Skeletal muscle tissue (tissue), 4 donors: ENCODE measurements around the gene MOB2. TPM values are rescaled to one million over a fixed set of nuclear protein-coding genes. Genes with fewer than 3 reads are reported as not detected.

ENCODE experiments used
- H3K27ac ChIP-seq: one replicate; pipeline ENCODE4 v1.7.0; 2013; ENCODE audit warnings: mild to moderate bottlenecking, low read depth, low read length, inconsistent platforms
- H3K27me3 ChIP-seq, 3 donors: one replicate each; pipeline ENCODE4 v1.7.0; 2013; ENCODE audit warnings: low read length in 3 of 3; ENCODE audit not compliant: control insufficient read depth in 3 of 3, insufficient read depth in 3 of 3
- H3K36me3 ChIP-seq, 3 donors: one replicate each; pipeline ENCODE4 v1.7.0; 2013; ENCODE audit warnings: low read length in 3 of 3; ENCODE audit not compliant: control insufficient read depth in 3 of 3, insufficient read depth in 3 of 3
- H3K4me1 ChIP-seq, 3 donors: one replicate each; pipeline ENCODE4 v1.7.0; 2013; ENCODE audit warnings: low read length in 3 of 3, mild to moderate bottlenecking in 3 of 3; ENCODE audit not compliant: control insufficient read depth in 3 of 3, insufficient read depth in 3 of 3
- H3K4me3 ChIP-seq, 3 donors: one replicate each; pipeline ENCODE4 v1.7.0; 2013; ENCODE audit warnings: low read length in 3 of 3
- H3K9ac ChIP-seq, 3 donors: one replicate each; pipeline ENCODE4 v1.7.0; 2013; ENCODE audit warnings: low read length in 3 of 3, mild to moderate bottlenecking in 3 of 3, moderate library complexity in 2 of 3, low read depth in 1 of 3
- H3K9me3 ChIP-seq, 3 donors: one replicate each; pipeline ENCODE4 v1.7.0; 2013; ENCODE audit warnings: low read length in 3 of 3; ENCODE audit not compliant: control insufficient read depth in 3 of 3
- total RNA-seq: library from RNA; depleted of rRNA; stranded (reverse); fragments of >200 nt; gene quantifications from one replicate; pipeline ENCODE4 v1.2.3, GENCODE V29; 2014
- donor health status: Osteomylitis.

Gene MOB2
- total RNA-seq, 1 donor from 2014 or later: 18.3 TPM

GRCh38 chr11:1446623-1447022, 40.0 kb downstream of the MOB2 start:
- no peaks in the 10 kb centered on the region for H3K9me3 ChIP-seq
- no peak overlapping the region for H3K27ac ChIP-seq
- H3K27me3 ChIP-seq: peaks cover 18 to 39% (median 32%) of the 10 kb centered on the region in 3 donors
- H3K4me3 ChIP-seq: no peak overlapping the region
- H3K36me3 ChIP-seq: no peaks in the 10 kb centered on the region
- no peaks in the 10 kb centered on the region for H3K4me1 ChIP-seq
- no peak overlapping the region for H3K9ac ChIP-seq

GRCh38 chr11:1445741-1446445, 40.7 kb downstream of the MOB2 start:
- Histone ChIP-seq H3K9me3 (no peaks in the 10 kb centered on the region), H3K4me3 (no peak overlapping the region), H3K36me3 (no peaks in the 10 kb centered on the region), H3K27me3 (peaks cover 12 to 32% (median 25%) of the 10 kb centered on the region in 3 donors), H3K27ac (no peak overlapping the region), H3K9ac (no peak overlapping the region), H3K4me1 (no peaks in the 10 kb centered on the region)

GRCh38 chr11:1444823-1445422, 41.7 kb downstream of the MOB2 start:
- Histone ChIP-seq H3K36me3 (no peaks in the 10 kb centered on the region), H3K4me3 (no peak overlapping the region), H3K4me1 (no peaks in the 10 kb centered on the region), H3K27me3 (peaks cover 12 to 28% (median 23%) of the 10 kb centered on the region in 3 donors), H3K9ac (no peak overlapping the region), H3K9me3 (no peaks in the 10 kb centered on the region), H3K27ac (no peak overlapping the region)

GRCh38 chr11:1444321-1444720, 42.3 kb downstream of the MOB2 start:
- Histone ChIP-seq H3K9ac (no peak overlapping the region), H3K9me3 (no peaks in the 10 kb centered on the region), H3K27ac (no peak overlapping the region), H3K36me3 (no peaks in the 10 kb centered on the region), H3K27me3 (peaks cover 11 to 28% (median 27%) of the 10 kb centered on the region in 3 donors), H3K4me1 (no peaks in the 10 kb centered on the region), H3K4me3 (no peak overlapping the region)

- H3K27me3 ChIP-seq: peaks cover 7 to 30% (median 28%) of the 10 kb centered on the region in 3 donors
- no peaks in the 10 kb centered on the region for H3K36me3 ChIP-seq
- H3K9me3 ChIP-seq: no peaks in the 10 kb centered on the region
- H3K27ac ChIP-seq: no peak overlapping the region
- H3K9ac ChIP-seq: no peak overlapping the region
- H3K4me3 ChIP-seq: no peak overlapping the region
- H3K4me1 ChIP-seq: no peaks in the 10 kb centered on the region
These were observed 42.8 kb downstream of the MOB2 start for GRCh38 chr11:1443737-1444136.

- Histone ChIP-seq H3K4me3 (no peak overlapping the region), H3K27me3 (peaks cover 7 to 30% (median 27%) of the 10 kb centered on the region in 3 donors), H3K36me3 (no peaks in the 10 kb centered on the region), H3K4me1 (no peaks in the 10 kb centered on the region), H3K9me3 (no peaks in the 10 kb centered on the region), H3K27ac (no peak overlapping the region), H3K9ac (no peak overlapping the region)
These were observed 43.7 kb downstream of the MOB2 start for GRCh38 chr11:1442807-1443366.

GRCh38 chr11:1442163-1442562, 44.4 kb downstream of the MOB2 start:
- H3K4me3 ChIP-seq: no peak overlapping the region
- no peak overlapping the region for H3K9ac ChIP-seq
- peaks cover 7 to 36% (median 32%) of the 10 kb centered on the region in 3 donors for H3K27me3 ChIP-seq
- H3K36me3 ChIP-seq: no peaks in the 10 kb centered on the region
- H3K27ac ChIP-seq: no peak overlapping the region
- H3K4me1 ChIP-seq: no peaks in the 10 kb centered on the region
- no peaks in the 10 kb centered on the region for H3K9me3 ChIP-seq

GRCh38 chr11:1440496-1440895, 46.1 kb downstream of the MOB2 start:
- H3K9ac ChIP-seq: no peak overlapping the region

GRCh38 chr11:1440066-1440465, 46.5 kb downstream of the MOB2 start:
- no peak overlapping the region for H3K4me3 ChIP-seq
- no peak overlapping the region for H3K9ac ChIP-seq
- no peak overlapping the region for H3K27ac ChIP-seq
- H3K4me1 ChIP-seq: no peaks in the 10 kb centered on the region
- peaks cover 18 to 51% (median 38%) of the 10 kb centered on the region in 3 donors for H3K27me3 ChIP-seq
- no peaks in the 10 kb centered on the region for H3K9me3 ChIP-seq
- H3K36me3 ChIP-seq: no peaks in the 10 kb centered on the region

More at GRCh38 chr11:1440496-1440895, 46.1 kb downstream of the MOB2 start:
- Histone ChIP-seq H3K27me3 (peaks cover 18 to 51% (median 38%) of the 10 kb centered on the region in 3 donors), H3K4me3 (no peak overlapping the region), H3K4me1 (no peaks in the 10 kb centered on the region), H3K36me3 (no peaks in the 10 kb centered on the region), H3K27ac (no peak overlapping the region), H3K9me3 (no peaks in the 10 kb centered on the region)

GRCh38 chr11:1439341-1439740, 47.2 kb downstream of the MOB2 start:
- H3K27ac ChIP-seq: no peak overlapping the region
- no peaks in the 10 kb centered on the region for H3K36me3 ChIP-seq
- H3K9ac ChIP-seq: no peak overlapping the region
- peaks cover 18 to 56% (median 42%) of the 10 kb centered on the region in 3 donors for H3K27me3 ChIP-seq
- no peak overlapping the region for H3K4me3 ChIP-seq
- no peaks in the 10 kb centered on the region for H3K4me1 ChIP-seq
- no peaks in the 10 kb centered on the region for H3K9me3 ChIP-seq
